Measurements from ENCODE around the gene SARS2. TPM values are rescaled to one million over a fixed set of nuclear protein-coding genes. Genes with fewer than 3 reads are reported as not detected.
A peak's percentile ranks its signal among the peaks of the same experiment; 100 is the strongest.
"Not testable (repeated sequence)": the region's sequence is repeated elsewhere in the genome, so short reads cannot be mapped to it uniquely, and the experiment has no call there.

SARS2 gene
- total RNA-seq, 1 experiment from 2014 or later, result 19.9 TPM

DNA sequence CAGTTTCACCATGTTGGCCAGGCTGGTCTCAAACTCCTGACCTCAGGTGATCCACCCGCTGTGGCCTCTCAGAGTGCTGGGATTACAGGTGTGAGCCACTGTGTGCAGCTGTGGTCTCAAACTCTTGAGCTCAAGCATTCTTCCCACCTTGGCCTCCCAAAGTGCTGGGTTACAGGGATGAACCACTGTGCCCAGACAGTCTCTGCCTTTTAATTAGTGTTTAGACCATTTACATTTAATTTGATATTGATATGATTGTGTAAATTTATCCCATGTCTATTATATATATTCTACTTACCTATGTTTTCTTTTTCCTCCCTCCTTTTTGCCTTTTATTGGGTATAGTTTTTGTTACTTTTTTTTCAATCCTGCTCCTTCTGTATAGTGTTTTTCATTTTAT lies 28.9 kb downstream of the SARS2 start:
- H3K36me3 ChIP-seq, result peaks cover 15% of the 10 kb centered on the region
- peaks cover 6% of the 10 kb centered on the region; the same call in 1 of the 2 replicates for H3K4me1 ChIP-seq (replicated peaks)

DNA sequence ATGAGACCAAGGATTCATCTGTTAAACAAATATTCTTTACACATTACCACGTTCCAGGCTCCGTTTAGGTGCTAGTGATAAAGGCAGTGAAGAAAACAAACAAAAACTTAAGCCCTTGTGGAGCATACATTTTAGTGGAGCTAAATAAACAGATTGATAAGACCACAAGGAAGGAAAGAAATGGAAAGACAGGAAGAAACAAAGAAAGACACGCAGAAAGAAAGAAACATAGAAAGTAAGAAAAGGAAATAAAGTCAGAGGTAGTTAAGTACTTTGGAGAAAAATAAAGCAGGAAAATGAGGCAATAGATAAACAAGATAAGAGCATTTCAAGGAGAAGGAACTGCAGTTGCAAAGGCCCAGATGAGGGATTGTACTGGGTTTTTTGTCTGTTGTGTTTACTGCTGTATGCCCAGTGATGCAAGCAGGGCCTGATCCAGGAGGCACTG lies 29.8 kb downstream of the SARS2 start:
- DNase-seq (ENCODE audit: low read depth in 1 of 2, low spot score in 2 of 2), result no peak
- Histone ChIP-seq H3K36me3 (peaks cover 12% of the 10 kb centered on the region), H3K4me3 (peak overlapping the region; percentile 69), H3K9me3 (replicated peaks) (no peaks in the 10 kb centered on the region), H3K4me1 (replicated peaks) (peaks cover 6% of the 10 kb centered on the region; the same call in 1 of the 2 replicates), H3K27ac (peak overlapping the region; percentile 90; the same call in 1 of the 2 replicates), H3K27me3 (replicated peaks) (no peaks in the 10 kb centered on the region)

More for the DNA sequence above, 28.9 kb downstream of the SARS2 start:
- no peak overlapping the region for H3K4me3 ChIP-seq
- H3K27ac ChIP-seq, result no peak overlapping the region
- no peaks in the 10 kb centered on the region for H3K9me3 ChIP-seq (replicated peaks)
- no peak for DNase-seq (ENCODE audit: low read depth in 1 of 2, low spot score in 2 of 2)
- H3K27me3 ChIP-seq (replicated peaks), result no peaks in the 10 kb centered on the region

DNA sequence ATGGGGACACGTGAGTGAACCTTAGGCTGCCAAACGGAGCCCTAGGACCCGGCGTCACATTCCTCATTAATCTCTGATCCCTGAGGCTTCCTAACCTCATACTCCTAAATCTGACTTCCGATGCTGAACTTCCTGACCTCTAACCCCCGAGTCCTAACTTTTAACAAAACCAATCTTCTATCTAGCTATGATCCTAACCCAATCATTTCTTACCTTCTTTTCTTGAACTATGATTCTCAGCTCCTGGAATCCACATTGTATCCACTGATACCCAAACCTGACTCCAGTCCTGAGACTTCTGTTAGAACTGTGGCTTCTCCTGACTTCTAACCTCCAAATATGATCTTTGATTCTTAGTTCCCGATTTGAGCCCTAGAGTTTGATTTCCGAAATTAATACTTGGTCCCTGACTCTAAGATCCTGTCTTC lies 30.3 kb downstream of the SARS2 start:
- no peak for DNase-seq (ENCODE audit: low read depth in 1 of 2, low spot score in 2 of 2)
- peaks cover 6% of the 10 kb centered on the region for H3K36me3 ChIP-seq
- H3K9me3 ChIP-seq (replicated peaks), result no peaks in the 10 kb centered on the region
- H3K27ac ChIP-seq, result peak overlapping the region; percentile 90
- peak overlapping the region; percentile 69 for H3K4me3 ChIP-seq
- H3K27me3 ChIP-seq (replicated peaks), result no peaks in the 10 kb centered on the region
- H3K4me1 ChIP-seq (replicated peaks), result peaks cover 6% of the 10 kb centered on the region; the same call in 1 of the 2 replicates

DNA sequence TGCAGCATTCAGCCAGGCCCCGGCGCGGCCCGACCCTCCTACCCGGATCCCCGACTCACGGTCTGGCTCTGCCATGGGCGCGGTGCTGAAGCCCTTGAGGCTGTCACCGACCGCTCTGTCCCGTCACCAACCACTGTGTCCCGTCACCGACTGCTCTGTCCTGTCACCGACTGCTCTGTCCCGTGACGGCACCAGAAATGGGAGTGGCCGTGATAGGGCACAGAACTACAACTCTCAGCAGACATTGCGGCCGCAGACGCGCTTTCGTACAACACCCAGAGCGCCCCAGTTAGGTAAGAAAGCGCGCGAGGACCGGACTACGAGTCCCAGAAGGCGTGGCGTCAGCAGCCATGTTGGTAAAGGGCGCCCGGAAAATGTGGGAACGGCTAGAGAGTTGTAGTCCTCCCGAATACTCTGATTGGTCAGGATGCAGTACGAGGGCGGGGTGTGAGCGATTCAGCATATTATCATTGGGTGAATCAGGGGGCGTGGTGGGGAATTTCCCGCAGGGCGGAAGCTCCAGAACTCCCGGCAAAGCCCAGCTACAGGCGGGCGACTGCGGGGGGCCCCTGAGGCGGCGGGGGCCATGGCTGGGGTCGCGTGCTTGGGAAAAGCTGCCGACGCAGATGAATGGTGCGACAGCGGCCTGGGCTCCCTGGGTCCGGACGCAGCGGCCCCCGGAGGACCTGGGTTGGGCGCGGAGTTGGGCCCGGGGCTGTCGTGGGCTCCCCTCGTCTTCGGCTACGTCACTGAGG lies 30.9 kb downstream of the SARS2 start, which contains the start of the genes NFKBIB and SIRT2:
Gene NFKBIB (plus strand): TSS at position 523 of the 755 bp plus-strand sequence. CDS start 64 bp downstream, at position 587.
Gene SIRT2 (minus strand): TSS at position 172 of the 755 bp plus-strand sequence. CDS start 97 bp downstream, at position 75.
- Histone ChIP-seq H3K4me3 (peak within 1 kb of the TSS; percentile 69), H3K4me1 (replicated peaks) (peaks cover 6% of the 10 kb centered on the region; the same call in 1 of the 2 replicates), H3K36me3 (peaks cover 1% of the 10 kb centered on the region), H3K9me3 (replicated peaks) (no peaks in the 10 kb centered on the region), H3K27ac (peak within 1 kb of the TSS; percentile 90), H3K27me3 (replicated peaks) (no peaks in the 10 kb centered on the region)
- peak; percentile 99 to 100 for DNase-seq (ENCODE audit: low read depth in 1 of 2, low spot score in 2 of 2)

DNA sequence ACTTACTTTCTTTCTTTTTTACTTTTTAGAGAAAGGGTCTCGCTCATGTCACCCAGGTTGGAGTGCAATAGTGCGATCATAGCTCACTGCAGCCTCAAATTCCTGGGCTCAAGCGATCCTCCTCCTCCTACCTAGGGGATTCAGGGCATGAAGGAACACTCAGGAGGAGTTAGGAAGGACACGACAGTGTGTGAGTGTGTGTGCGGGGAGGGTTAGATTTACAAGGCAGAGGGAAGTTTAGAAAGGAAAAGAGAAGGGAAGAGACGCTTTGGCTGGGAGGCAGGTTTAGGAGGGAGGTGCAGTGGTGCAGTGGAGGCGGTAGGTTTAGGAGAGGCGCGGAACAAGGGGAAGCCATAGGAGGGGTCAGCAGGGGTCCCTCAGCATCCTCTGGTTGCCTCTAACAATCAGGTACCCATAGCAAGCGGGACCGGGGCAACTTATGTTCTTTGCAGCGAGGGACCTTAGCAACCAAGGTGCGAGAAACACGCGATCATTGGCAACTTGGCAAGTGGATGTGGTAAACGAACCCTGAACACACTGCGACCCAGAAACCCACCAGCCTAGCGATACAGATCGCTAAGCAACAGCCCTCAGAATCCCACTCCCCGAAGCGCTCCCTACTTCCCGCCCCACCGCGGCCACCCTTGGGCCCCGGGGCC lies 31.6 kb downstream of the SARS2 start:
- no peak for DNase-seq (ENCODE audit: low read depth in 1 of 2, low spot score in 2 of 2)
- Histone ChIP-seq H3K36me3 (no peaks in the 10 kb centered on the region), H3K9me3 (replicated peaks) (no peaks in the 10 kb centered on the region), H3K4me3 (peak overlapping the region; percentile 69), H3K27ac (peak overlapping the region; percentile 37), H3K27me3 (replicated peaks) (no peaks in the 10 kb centered on the region), H3K4me1 (replicated peaks) (peaks cover 6% of the 10 kb centered on the region; the same call in 1 of the 2 replicates)

DNA sequence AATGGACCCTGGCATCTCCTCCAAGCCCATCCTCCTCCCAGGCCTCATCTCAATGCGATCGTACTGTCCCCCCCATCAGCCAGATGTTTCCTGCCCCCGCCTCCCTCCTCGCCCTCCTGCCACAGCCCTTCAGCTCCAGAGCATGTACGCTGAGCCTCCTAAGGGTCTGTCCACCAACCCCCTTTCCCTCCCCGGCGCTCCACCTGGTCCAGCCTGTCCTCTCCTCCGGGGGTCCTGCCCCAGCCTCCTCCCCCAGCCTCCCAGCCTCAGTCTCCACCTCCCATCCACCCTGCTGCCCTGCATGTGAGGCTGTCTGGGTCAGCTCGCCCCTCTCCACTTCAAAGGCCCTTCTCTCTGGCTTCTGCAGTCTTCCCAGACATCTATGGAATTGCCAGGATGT lies 35.6 kb downstream of the SARS2 start:
- Histone ChIP-seq H3K27ac (no peak overlapping the region), H3K36me3 (peaks cover under 1% of the 10 kb centered on the region; the same call in 1 of the 2 replicates), H3K4me3 (no peak overlapping the region), H3K27me3 (replicated peaks) (no peaks in the 10 kb centered on the region), H3K9me3 (replicated peaks) (no peaks in the 10 kb centered on the region), H3K4me1 (replicated peaks) (peaks cover 6% of the 10 kb centered on the region; the same call in 1 of the 2 replicates)
- DNase-seq (ENCODE audit: low read depth in 1 of 2, low spot score in 2 of 2), result no peak

DNA sequence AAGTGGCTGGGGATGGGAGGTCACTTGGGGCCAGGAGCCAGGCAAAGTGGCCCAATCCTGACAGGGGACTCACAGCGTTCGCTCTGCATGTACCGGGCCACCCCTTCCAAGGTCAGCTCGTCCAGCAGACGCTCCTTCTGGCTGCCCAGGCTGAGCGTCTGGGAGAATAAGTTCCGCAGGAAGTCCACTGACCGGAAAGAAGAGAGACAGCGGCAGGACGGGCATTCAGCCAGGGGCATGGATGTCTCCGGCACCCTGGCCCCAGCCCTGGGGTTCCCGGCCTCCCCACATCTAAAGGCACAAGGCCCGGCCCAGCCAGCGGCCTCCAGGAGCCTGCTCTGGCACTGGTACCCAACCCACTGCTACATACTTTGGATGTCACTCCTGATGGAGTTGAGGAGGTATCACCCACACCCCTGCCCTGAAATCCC lies 37.2 kb downstream of the SARS2 start:
- Histone ChIP-seq H3K27ac (no peak overlapping the region), H3K36me3 (peaks cover 11% of the 10 kb centered on the region; the same call in 1 of the 2 replicates), H3K4me3 (no peak overlapping the region), H3K4me1 (replicated peaks) (peaks cover under 1% of the 10 kb centered on the region; the same call in 1 of the 2 replicates), H3K9me3 (replicated peaks) (no peaks in the 10 kb centered on the region), H3K27me3 (replicated peaks) (no peaks in the 10 kb centered on the region)
- no peak for DNase-seq (ENCODE audit: low read depth in 1 of 2, low spot score in 2 of 2)

DNA sequence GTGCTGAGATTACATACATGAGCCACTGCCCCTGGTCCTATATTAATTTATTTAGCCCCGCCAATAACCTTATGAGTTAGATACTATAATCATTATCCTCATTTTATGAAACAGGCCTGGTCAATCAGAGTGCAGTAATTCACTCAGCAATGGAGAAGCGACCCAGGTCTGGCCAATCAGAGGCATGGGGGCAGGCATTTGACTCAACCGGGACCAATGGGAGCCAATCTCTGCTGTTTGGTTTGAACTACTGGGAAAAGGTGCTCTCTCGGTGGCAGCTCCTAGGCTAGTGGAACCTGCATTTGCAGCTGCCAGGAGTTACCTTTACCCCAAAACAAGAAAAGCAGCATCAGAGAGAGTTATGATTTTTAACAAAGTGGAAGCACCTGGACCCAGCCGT lies 37.7 kb downstream of the SARS2 start:
- peaks cover 11% of the 10 kb centered on the region; the same call in 1 of the 2 replicates for H3K36me3 ChIP-seq
- no peaks in the 10 kb centered on the region for H3K4me1 ChIP-seq (replicated peaks)
- H3K27ac ChIP-seq, result no peak overlapping the region
- H3K9me3 ChIP-seq (replicated peaks), result no peaks in the 10 kb centered on the region
- H3K27me3 ChIP-seq (replicated peaks), result no peaks in the 10 kb centered on the region
- no peak overlapping the region for H3K4me3 ChIP-seq
- DNase-seq (ENCODE audit: low read depth in 1 of 2, low spot score in 2 of 2), result no peak

DNA sequence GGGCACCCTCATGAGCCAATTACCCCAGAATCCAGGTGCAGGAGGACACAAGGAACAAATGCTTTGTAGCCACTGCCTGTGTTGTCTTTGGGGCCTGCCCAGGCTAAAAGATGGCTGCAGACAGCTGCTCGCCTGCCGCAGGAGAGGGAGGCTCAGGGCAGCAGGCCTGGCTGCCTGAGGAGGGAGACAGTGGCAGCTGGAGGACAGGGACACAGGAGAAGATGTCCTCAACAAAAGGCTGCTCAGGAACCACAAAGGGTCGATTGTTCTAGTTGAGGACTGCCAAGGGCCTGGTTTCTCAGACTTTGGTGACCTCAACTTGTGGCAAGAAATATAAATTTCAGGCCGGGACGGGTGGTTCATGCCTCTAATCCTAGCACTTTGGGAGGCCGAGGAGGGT lies 38.8 kb downstream of the SARS2 start:
- H3K4me1 ChIP-seq (replicated peaks), result no peaks in the 10 kb centered on the region
- H3K27me3 ChIP-seq (replicated peaks), result no peaks in the 10 kb centered on the region
- H3K27ac ChIP-seq, result no peak overlapping the region
- peaks cover 11% of the 10 kb centered on the region; the same call in 1 of the 2 replicates for H3K36me3 ChIP-seq
- DNase-seq (ENCODE audit: low read depth in 1 of 2, low spot score in 2 of 2), result no peak
- H3K4me3 ChIP-seq, result no peak overlapping the region
- no peaks in the 10 kb centered on the region for H3K9me3 ChIP-seq (replicated peaks)

DNA sequence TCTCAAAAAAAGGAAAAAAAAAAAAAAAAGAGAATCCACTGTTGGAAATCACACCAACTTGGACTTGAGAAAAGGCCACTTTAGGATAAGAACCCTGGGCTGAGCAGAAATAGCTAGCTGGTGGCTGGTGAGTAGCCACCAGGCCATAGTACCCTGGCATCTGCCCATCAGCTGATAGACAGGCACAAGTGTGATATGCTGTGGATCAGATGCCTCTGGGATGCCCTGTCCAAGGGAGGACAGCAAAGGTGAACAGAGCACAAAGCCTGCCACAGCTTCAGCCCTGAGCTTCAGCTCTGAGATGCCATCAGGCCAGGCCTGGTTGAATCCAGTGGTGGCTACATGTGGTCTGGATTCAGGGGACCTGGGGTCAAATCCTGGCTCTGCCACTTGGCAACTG lies 39.9 kb downstream of the SARS2 start:
- Histone ChIP-seq H3K4me3 (no peak overlapping the region), H3K27me3 (replicated peaks) (no peaks in the 10 kb centered on the region), H3K27ac (no peak overlapping the region), H3K4me1 (replicated peaks) (no peaks in the 10 kb centered on the region), H3K36me3 (peaks cover 11% of the 10 kb centered on the region; the same call in 1 of the 2 replicates), H3K9me3 (replicated peaks) (no peaks in the 10 kb centered on the region)
- no peak for DNase-seq (ENCODE audit: low read depth in 1 of 2, low spot score in 2 of 2)

DNA sequence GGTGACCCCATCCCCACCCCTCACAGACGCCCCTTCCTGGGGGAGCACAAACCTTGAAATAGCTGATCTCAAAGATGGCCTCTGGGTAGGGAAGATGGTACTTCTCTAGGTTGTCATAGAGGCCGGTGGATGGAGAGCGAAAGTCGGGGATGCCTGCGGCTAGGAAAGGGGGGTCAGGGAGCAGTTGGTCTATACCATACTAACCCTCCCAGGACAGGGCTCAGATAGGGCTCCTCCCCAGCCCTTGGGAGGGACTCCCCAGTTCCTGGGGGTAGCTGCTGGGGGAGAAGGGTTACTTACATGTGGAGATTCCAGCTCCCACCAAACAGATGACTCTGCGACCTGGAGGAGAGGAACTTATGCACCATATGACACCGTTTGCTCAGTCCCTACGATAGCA lies 40.8 kb downstream of the SARS2 start:
- no peak for DNase-seq (ENCODE audit: low read depth in 1 of 2, low spot score in 2 of 2)

DNA sequence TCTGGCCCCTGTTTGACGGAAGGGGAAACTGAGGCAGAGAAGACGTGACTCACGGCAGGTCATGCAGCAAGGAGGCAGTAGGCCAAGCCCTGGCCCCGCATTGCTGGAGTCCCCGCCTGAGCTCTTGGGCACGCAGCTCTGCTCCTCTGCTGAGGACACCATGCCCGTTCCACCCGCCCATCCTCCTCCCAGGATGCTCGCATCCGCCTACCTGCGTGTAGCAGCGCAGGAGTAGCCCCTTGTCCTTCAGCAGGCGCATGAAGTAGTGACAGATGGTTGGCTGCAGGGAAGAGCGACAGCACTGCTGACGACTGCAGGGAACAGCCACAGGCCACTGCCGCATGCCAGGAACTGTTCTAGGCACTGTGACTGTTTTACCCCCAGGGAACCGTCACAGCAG lies 41.7 kb downstream of the SARS2 start:
- Histone ChIP-seq H3K4me3 (no peak overlapping the region), H3K27ac (no peak overlapping the region), H3K36me3 (peaks cover 11% of the 10 kb centered on the region; the same call in 1 of the 2 replicates), H3K4me1 (replicated peaks) (no peaks in the 10 kb centered on the region), H3K27me3 (replicated peaks) (no peaks in the 10 kb centered on the region), H3K9me3 (replicated peaks) (no peaks in the 10 kb centered on the region)
- DNase-seq (ENCODE audit: low read depth in 1 of 2, low spot score in 2 of 2), result no peak

More for the DNA sequence above, 40.8 kb downstream of the SARS2 start:
- no peaks in the 10 kb centered on the region for H3K9me3 ChIP-seq (replicated peaks)
- H3K36me3 ChIP-seq, result peaks cover 11% of the 10 kb centered on the region; the same call in 1 of the 2 replicates
- H3K4me3 ChIP-seq, result no peak overlapping the region
- H3K27ac ChIP-seq, result no peak overlapping the region
- no peaks in the 10 kb centered on the region for H3K27me3 ChIP-seq (replicated peaks)
- H3K4me1 ChIP-seq (replicated peaks), result no peaks in the 10 kb centered on the region

DNA sequence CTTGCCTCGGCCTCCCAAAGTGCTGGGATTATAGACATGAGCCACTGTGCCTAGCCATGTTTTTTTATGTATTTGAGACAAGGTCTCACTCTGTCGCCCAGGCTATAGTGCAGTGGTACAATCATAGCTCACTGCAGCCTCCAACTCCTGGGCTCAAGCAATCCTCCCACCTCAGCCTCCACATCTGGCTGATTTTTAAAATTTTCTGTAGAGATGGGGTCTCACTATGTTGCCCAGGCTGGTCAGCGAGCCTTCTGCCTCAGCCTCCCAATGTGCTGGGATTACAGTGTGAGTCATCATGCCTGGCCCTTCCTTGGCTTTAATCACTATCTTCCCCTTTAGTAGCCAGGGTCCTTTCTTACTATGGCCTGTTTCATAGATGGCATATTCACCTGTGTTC lies 45.9 kb downstream of the SARS2 start:
- not testable (repeated sequence) for H3K4me3 ChIP-seq; H3K27ac ChIP-seq; H3K9me3 ChIP-seq (replicated peaks); H3K27me3 ChIP-seq (replicated peaks); H3K4me1 ChIP-seq (replicated peaks); DNase-seq (ENCODE audit: low read depth in 1 of 2, low spot score in 2 of 2); H3K36me3 ChIP-seq

All from SJSA1 (cell line).